NCI-H446 treated with DMSO at 0.1 percent for 48 hours (cell line): ENCODE results near the gene C2orf42.
"Not testable (repeated sequence)": the region's sequence is repeated elsewhere in the genome, so short reads cannot be mapped to it uniquely, and the experiment has no call there.

ENCODE experiments used
- DNase-seq: peaks from one replicate; lab custom pipeline; 2025; lab: John Stamatoyannopoulos, UW

Gene C2orf42

GRCh38 chr2:70190418-70191243, at the start of gene C2orf42:
Gene C2orf42, minus strand, starts transcription at chr2:70191019. Its CDS starts 9,034 bp downstream, at chr2:70181985.
- peak; percentile 92 for DNase-seq

DNA sequence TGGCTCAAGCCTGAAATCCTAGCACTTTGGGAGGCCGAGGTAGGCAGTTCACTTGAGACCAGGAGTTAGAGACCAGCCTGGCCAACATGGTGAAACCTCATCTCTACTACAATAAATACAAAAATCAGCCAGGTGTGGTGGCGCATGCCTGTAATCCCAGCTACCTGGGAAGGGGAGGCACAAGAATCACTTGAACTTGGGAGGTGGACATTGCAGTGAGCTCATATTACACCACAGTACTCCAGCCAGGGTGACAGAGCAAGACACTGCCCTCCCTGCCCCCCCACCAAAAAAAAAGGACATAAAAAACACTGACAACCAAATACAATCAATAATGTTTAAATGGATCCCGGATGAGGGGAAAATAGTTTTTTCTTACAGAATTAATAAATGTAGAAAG, 49.8 kb upstream of the C2orf42 start:
- DNase-seq = no peak

DNA sequence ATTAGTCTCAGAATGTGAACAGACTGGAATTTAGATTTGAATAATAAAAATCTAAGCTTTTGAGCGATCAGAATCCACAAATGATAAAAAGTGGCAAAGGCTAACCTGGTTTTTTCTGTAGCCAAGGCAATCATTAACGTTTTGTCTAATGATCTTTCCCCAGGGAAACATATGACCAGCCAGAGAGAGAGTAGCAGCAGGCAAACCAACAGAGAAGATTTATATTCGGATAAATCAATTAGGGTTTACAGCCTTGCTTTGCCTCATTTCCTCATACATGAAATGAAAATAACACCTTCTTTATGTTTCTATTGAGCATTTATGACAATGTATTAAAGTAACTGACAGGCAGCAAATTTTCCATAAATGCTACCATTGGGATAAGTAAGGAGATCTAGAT, 43.1 kb upstream of the C2orf42 start:
- no peak for DNase-seq

- no peak for DNase-seq
Measured at GRCh38 chr2:70226781-70227180, 36.0 kb upstream of the C2orf42 start.

GRCh38 chr2:70223305-70223704, 32.5 kb upstream of the C2orf42 start:
- DNase-seq = not testable (repeated sequence)

- DNase-seq = no peak
Measured at GRCh38 chr2:70214953-70215549, 24.2 kb upstream of the C2orf42 start.

GRCh38 chr2:70214365-70214764, 23.5 kb upstream of the C2orf42 start:
- no peak for DNase-seq

- DNase-seq = no peak
Measured at GRCh38 chr2:70212298-70212932, 21.6 kb upstream of the C2orf42 start.

- DNase-seq = no peak
Measured at GRCh38 chr2:70211595-70211994, 20.8 kb upstream of the C2orf42 start.

GRCh38 chr2:70204452-70204851, 13.6 kb upstream of the C2orf42 start:
- no peak for DNase-seq

DNA sequence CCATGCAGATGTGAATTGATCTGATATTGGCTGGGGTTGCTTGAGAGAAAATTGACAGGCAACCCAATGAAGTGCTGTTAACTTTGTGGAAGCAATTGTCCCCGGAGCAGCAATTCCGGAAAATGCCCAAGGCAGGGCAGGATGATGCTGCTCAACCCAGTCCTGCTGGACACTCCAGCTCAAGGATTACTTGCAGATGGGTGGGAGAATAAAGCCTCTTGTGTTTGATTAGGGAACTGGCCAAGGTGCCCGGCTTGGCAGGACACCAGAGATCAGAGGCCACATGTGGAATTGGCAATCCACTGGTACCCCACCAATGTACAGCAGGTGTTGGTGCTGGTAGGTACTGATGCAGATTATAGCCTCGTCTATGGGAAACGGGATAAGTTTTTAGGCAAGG, 12.3 kb upstream of the C2orf42 start:
- DNase-seq = no peak

DNA sequence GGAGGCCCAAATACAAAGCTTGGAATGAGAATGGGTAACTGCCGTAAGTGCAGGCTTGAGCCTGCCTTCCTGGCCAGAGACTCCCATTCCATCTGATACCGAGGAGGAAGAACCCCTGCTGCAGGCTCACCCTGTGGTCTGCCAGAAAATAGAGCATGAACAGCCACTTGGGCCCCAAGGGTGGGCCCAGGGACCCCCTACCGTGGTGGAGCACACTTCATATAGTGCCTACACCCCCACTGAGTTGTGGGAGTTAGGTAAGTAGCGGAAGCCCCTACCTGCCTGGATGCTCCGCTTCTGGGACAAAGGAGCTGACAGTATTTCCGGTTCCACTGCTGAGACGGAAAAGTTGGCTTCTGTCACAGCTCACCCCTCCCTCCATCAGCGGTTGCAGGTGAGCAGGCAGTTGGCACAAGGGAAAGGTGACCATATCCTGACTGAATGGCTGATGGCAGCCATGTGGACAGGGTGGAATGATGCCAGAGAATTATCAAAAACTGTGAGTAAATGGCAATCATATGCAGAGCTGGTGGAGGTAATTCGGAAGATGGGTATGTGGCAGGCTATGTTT, 11.5 kb upstream of the C2orf42 start:
- DNase-seq = no peak

DNA sequence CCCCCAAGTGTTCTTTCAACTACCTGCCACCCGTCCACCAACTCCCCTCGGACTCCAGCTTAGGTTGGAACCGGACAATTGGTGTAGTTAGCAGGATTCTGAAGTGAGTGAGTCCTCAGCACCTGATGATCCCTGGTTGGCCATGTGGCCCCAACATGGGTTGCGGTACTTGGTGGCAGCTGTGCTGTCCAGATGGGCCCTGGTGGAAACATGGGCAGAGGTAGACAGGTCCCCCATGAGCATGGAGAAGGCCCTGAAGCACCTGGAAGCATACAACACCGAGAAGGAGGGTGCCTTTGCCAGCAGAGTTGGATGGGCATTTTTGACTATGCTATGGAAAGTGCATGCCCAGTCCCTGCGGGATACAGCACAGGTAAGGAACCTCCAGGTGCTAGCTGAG, 11.0 kb upstream of the C2orf42 start:
- no peak for DNase-seq

GRCh38 chr2:70201225-70201768, 10.5 kb upstream of the C2orf42 start:
- DNase-seq = no peak

GRCh38 chr2:70199320-70199864, 8.6 kb upstream of the C2orf42 start:
- DNase-seq = no peak

DNA sequence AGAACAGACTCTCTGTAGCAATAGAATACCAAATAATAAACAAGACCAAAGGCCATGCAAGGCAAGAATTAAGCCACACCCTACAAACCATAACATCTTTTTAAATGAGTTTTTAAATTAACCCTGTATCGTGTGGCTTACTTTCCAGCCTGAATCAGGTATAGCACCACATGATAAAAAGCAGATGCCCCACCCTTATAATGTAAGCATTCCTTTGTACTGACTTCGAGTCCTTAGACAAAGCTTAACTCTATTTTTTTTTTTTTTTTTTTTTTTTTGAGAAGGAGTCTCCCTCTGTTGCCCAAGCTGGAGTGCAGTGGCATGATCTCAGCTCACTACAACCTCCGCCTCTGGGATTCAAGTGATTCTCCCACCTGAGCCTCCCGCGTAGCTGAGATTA, 1.7 kb upstream of the C2orf42 start:
- DNase-seq = no peak

DNA sequence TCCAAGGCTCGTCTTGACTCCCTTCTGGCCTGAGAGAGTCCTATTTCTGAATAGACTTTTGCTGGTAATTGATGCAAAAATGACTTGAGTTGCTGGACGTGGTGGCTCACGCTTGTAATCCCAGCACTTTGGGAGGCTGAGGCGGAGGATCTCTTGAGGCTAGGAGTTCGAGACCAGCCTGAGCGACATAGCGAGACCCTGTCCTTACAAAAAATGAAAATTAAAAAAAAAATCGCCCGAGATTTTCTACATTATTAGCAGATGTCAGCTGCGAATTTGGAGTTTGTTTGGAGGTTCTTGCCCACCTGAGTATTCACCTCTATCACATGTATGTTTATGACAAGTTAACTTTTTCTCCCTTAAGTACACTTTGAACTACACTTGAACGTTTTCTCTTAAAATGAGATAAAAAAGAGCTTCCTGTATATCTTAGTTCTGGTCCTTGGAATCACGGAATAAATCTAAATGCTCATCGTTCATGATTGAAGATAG, 471 bp upstream of the C2orf42 start:
- no peak for DNase-seq

DNA sequence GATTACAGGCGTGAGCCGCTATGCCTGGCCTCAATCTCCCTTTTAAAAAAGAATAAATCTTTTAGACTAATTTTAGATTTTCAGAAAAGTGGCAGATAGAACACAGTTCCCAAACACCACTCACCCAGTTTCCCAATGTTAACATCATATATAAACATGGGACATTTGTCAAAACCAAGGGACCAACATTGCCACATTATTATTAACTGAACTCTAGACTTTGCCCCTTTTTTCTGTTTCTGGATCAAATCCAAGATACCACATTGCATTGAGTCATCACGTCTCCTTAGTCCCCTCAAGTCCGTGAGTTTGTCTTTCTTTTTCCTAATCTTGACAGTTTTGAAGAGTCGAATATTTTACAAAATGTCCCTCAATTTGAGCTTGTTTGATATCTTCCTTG, 2.4 kb downstream of the C2orf42 start:
- DNase-seq = no peak

DNA sequence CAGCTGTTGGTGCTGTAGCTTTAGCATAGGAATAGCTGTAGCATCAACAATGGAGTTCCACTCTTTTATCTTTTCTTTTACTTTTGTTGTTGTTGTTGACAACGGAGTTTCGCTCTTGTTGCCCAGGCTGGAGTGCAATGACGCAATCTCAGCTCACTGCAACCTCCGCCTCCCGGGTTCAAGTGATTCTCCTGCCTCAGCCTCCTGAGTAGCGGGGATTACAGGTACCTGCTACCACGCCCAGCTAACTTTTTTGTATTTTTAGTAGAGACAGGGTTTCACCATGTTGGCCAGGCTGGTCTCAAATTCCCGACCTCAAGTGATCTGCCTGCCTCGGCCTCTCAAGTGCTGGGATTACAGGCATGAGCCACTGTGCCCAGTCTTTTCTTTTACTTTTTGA, 3.6 kb downstream of the C2orf42 start:
- not testable (repeated sequence) for DNase-seq

DNA sequence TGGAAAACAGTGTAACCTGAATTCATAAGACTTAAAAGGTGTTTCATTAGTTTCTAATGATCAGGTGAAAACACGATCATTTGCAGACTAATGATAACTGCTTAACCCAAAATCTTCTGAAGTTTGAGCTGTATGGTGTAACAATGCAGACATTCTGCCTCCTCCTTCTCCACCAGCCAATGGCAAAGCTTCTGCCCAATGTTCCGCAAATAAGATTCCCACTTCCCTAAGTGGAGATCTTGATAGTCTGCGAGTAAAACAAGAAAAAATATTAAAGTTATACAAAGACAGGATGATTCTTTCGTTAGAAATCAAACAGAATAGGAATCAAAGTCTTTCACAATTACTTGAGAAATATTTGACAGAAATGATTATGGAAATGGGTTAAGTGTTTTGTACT, 8.1 kb downstream of the C2orf42 start:
- no peak for DNase-seq

DNA sequence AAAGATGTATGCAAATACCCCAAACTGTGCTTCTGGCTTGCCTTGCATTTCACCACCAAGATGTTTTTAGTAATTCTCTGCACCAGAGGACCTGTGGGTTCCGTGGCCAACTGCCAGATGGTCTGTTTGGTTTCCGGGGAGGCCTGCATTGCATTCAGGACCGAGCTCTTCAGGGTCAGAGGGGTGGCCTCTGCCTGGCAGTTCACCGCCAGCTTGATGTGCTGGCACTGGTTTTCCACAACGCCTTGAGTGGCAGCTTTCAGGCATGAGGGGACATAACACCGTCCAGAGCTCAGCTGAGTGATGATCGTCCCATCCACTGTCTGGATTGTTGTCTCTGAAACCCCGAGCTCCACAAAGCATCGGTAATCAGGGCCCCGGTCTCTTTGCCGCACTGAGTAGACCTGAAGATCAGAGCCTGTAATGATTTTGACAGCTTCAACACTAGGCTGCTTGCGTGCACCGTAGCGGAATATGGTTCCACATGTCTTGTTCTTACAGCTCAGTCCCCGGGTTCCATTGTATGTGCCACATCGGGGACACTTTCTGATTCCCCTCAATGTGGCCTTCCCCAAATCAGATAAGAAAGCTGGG, 9.4 kb downstream of the C2orf42 start:
- DNase-seq = no peak

DNA sequence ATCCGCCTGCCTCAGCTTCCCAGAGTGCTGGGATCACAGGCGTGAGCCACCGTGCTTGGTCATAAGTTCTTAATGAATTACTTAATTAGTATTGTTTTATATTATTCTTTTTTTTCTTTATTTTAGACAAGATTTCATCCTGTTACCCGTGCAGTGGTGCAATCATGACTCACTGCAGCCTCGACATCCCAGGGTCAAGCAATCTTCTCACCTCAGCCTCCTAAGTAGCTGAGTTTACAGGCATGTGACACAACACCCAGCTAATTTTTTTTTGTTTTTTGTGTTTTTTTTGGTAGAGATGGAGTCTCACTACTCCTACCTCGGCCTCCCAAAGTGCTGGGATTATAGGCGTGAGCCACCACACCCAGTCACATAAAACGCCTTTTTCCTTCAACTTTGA, 17.3 kb downstream of the C2orf42 start:
- no peak for DNase-seq
